Spinal cord (tissue), 10 donors: Measurements from ENCODE around the gene PPIA. TPM values are rescaled to one million over a fixed set of nuclear protein-coding genes. Genes with fewer than 3 reads are reported as not detected.

Experiments used
- DNase-seq, 6 donors: peaks; one replicate each; pipeline versions ENCODE4 v3.0.0 to v3.0.0-alpha.2; 2013 to 2015; ENCODE audit warnings: low spot score in 6 of 6, low read depth in 4 of 6
- H3K27ac ChIP-seq: one replicate; pipeline ENCODE4 v1.5.1; 2013; ENCODE audit warnings: low read depth, low read length, control low read depth
- H3K27me3 ChIP-seq: one replicate; pipeline ENCODE4 v1.6.1; 2013; ENCODE audit warnings: low read length; ENCODE audit not compliant: control insufficient read depth, insufficient read depth
- H3K36me3 ChIP-seq: one replicate; pipeline ENCODE4 v1.6.1; 2013; ENCODE audit warnings: low read length; ENCODE audit not compliant: control insufficient read depth, insufficient read depth
- H3K4me1 ChIP-seq: one replicate; pipeline ENCODE4 v1.6.1; 2013; ENCODE audit warnings: low read length; ENCODE audit not compliant: control insufficient read depth, insufficient read depth
- H3K4me3 ChIP-seq: one replicate; pipeline ENCODE4 v1.5.1; 2013; ENCODE audit warnings: low read depth, low read length, control low read depth
- H3K9me3 ChIP-seq: one replicate; pipeline ENCODE4 v1.6.1; 2013; ENCODE audit warnings: low read length; ENCODE audit not compliant: control insufficient read depth, insufficient read depth
- WGBS: methylation state at CpG from one replicate; pipeline ENCODE4 v1.1.5; 2013; ENCODE audit warnings: missing lambda C conversion rate; ENCODE audit not compliant: insufficient coverage; 5-methylcytosine and 5-hydroxymethylcytosine counted together
- polyA plus RNA-seq, 2 donors: library from polyadenylated mRNA; unstranded; fragments of 120-200 nt; gene quantifications; one replicate each; pipeline ENCODE4 v1.2.1, GENCODE V29; 2013; ENCODE audit not compliant: insufficient read length in 2 of 2
- total RNA-seq, 2 donors: library from RNA; depleted of rRNA in 1 of 2; stranded (reverse); fragments of 120-200 nt in 1 of 2; fragments of >200 nt in 1 of 2; gene quantifications; one replicate each; pipeline versions ENCODE4 v1.2.3 to v1.2.4, GENCODE V29; 2013 to 2014
- donor health status: healthy.

Gene PPIA
- total and polyA plus RNA-seq, 4 donors = 1,246 to 1,903 (median 1,398) TPM

DNA sequence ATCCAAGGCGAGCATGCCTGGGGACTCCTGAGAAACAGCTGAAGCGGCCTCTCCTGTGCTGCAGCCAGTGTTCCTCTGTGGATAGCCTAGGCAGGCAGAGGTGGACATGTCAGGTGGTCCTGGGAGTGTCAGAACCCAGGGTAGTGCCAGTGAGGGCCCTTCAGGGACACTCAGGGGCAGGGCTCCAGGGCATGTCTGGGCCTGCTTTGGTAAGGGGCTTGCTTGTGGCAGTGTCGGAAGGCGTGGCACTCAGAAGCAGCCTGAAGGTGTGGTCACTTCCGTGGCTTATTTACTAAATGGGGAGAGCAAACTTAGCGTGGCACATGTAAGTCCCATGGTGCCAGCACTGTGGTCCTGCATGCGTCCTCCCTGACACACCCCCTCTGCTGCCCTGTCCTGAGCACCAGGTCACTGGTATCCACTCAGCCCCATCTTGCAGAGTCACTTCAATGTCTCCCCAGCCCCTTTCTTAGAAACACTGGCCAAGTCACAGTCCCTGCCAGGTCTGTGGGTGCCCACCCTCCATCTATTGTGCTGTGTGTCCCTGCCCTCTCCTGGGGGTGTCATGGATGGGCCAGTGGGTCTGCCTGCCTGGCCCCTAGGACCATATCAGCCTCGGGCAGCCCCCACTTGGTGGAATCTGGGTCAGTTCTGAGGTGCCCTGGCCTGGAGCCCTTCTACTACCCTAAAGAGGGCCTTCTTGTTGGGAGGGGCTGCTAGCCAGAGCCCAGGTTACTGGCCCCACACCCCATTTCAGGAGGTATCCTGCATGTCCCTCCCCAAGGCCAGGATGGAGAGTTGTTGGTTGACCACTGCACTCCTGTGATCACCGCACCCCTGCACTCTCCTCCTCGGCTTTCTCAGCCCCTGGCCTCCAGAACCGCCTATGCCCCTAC is 41.4 kb upstream of the PPIA start:
- H3K36me3 ChIP-seq = peaks cover 59% of the 10 kb centered on the region
- H3K27ac ChIP-seq = no peak overlapping the region

DNA sequence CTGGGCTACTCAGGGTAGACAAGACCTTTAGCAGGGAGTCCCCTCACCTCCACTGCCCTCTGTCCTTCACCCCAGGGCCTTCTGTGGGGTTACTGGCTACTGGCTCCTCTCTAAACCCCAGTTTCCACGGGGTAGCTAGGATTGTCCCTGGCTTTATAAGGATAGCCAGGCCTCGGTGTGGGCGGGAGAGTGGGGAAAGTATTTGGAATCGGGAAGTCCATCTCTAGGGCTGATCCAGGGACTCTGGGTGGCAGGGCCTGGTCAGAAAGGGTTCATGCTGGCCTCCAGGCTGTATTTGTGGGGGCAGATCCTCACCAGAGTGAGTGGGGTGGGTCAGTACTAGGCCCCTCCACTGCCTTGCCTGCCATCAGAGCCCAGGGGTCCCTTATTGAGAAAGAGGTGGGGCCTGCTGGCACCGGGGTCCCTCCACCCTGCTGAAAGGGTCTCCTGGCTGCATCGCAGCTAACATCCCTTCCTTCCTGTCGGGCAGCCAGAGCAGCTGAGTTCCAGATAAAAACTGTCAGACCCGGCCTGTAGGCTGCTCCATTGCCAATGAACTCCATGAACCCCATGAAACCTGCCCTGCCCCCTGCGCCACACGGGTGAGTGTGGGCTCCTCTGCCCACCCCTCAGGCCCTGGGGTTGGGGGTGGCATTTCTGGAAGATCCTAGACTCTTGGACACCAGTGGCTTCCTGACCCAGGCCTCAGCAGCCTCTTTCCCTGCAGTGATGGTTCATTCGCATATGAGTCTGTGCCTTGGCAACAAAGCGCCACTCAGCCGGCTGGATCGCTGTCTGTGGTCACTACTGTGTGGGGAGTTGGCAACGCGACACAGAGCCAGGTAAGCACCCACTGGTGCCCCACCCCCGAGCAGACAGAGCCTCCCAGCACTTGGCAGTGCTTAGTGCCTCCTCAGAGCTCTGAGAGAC is 40.5 kb upstream of the PPIA start:
- Histone ChIP-seq H3K4me3 (no peak overlapping the region), H3K9me3 (no peaks in the 10 kb centered on the region), H3K36me3 (peaks cover 61% of the 10 kb centered on the region), H3K27me3 (no peaks in the 10 kb centered on the region), H3K27ac (no peak overlapping the region), H3K4me1 (peaks cover 38% of the 10 kb centered on the region)
- 83% methylated on average over 15 of the region's 17 CpGs for WGBS
- DNase-seq = no peak

More for the DNA sequence above, 41.4 kb upstream of the PPIA start:
- no peaks in the 10 kb centered on the region for H3K9me3 ChIP-seq
- WGBS = 95% methylated on average over 11 of the region's 11 CpGs
- no peak overlapping the region for H3K4me3 ChIP-seq
- H3K27me3 ChIP-seq = no peaks in the 10 kb centered on the region
- no peak for DNase-seq
- H3K4me1 ChIP-seq = peaks cover 46% of the 10 kb centered on the region

DNA sequence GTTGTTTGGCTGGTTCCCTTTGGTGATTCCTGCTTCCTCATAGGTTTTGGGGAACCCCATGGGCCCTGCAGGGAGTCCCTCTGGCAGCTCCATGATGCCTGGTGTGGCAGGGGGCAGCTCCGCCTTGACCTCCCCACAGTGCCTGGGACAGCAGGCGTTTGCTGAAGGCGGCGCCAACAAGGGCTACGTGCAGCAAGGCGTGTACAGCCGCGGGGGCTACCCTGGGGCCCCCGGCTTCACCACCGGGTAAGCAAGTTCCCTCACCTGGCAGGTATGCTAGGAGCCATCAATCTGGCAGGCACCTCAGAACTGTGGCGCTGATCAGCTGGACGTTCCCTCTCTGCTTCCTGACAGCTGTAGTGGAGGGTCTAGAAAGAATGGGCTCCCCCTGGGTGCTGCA is 39.6 kb upstream of the PPIA start:
- 91% methylated on average over 12 of the region's 12 CpGs for WGBS
- peaks cover 33% of the 10 kb centered on the region for H3K4me1 ChIP-seq
- peaks cover 64% of the 10 kb centered on the region for H3K36me3 ChIP-seq
- no peak overlapping the region for H3K4me3 ChIP-seq
- H3K9me3 ChIP-seq = no peaks in the 10 kb centered on the region
- no peak for DNase-seq
- no peak overlapping the region for H3K27ac ChIP-seq
- H3K27me3 ChIP-seq = no peaks in the 10 kb centered on the region

DNA sequence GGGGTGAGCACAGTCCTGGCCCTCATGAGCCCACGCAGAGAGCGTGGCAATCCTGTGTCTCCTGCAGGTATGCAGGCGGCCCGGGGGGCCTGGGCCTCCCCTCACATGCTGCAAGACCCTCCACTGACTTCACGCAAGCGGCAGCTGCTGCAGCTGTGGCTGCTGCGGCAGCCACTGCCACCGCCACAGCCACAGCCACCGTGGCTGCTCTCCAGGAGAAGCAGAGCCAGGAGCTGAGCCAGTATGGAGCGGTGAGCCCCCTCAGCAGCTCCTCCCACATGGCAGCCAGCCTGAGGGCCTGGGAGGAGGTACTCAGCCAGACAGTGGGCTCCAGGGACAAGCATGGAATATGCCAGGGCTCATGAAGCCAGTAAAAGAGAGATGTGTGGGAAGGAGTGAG is 39.2 kb upstream of the PPIA start:
- Histone ChIP-seq H3K4me3 (no peak overlapping the region), H3K36me3 (peaks cover 64% of the 10 kb centered on the region), H3K4me1 (peaks cover 33% of the 10 kb centered on the region), H3K27me3 (no peaks in the 10 kb centered on the region), H3K27ac (no peak overlapping the region), H3K9me3 (no peaks in the 10 kb centered on the region)
- DNase-seq = peak in 4 of 6 donors; percentile 59 to 86 (median 66)
- WGBS = 42% methylated on average over 10 of the region's 10 CpGs

DNA sequence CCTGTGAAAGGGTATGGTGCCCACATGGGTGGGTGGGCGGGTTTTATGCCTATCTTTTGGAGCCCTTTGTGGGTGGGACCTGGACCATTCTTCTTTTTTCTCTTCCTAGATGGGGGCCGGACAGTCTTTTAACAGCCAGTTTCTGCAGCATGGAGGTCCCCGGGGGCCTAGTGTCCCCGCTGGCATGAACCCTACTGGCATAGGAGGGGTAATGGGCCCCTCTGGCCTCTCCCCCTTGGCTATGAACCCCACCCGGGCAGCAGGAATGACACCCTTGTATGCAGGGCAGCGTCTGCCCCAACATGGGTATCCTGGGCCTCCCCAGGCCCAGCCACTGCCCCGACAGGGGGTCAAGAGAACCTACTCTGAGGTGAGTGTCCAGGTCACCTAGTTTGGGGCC is 38.7 kb upstream of the PPIA start:
- WGBS = 100% methylated on average over 2 of the region's 7 CpGs
- no peak overlapping the region for H3K4me3 ChIP-seq
- no peak for DNase-seq
- peaks cover 33% of the 10 kb centered on the region for H3K4me1 ChIP-seq
- no peaks in the 10 kb centered on the region for H3K9me3 ChIP-seq
- peaks cover 68% of the 10 kb centered on the region for H3K36me3 ChIP-seq
- H3K27me3 ChIP-seq = no peaks in the 10 kb centered on the region
- H3K27ac ChIP-seq = no peak overlapping the region

DNA sequence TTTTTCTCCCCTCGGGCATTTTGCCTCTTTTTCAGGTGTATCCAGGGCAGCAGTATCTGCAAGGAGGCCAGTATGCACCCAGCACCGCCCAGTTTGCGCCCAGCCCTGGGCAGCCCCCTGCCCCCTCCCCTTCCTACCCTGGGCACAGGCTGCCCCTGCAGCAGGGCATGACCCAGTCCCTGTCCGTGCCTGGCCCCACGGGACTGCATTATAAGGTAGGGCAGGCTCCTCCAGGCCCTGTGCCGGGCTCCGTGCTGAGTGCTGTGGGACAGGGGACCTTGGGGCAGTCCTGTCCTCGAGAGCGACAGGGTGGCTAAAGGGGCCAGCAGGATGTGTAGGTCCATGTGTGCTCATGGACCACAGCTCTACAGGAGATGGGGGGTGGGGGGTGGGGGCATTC is 37.2 kb upstream of the PPIA start:
- 95% methylated on average over 7 of the region's 9 CpGs for WGBS
- H3K27me3 ChIP-seq = no peaks in the 10 kb centered on the region
- DNase-seq = no peak
- no peaks in the 10 kb centered on the region for H3K9me3 ChIP-seq
- peaks cover 29% of the 10 kb centered on the region for H3K4me1 ChIP-seq
- no peak overlapping the region for H3K4me3 ChIP-seq
- no peak overlapping the region for H3K27ac ChIP-seq
- H3K36me3 ChIP-seq = peaks cover 80% of the 10 kb centered on the region

DNA sequence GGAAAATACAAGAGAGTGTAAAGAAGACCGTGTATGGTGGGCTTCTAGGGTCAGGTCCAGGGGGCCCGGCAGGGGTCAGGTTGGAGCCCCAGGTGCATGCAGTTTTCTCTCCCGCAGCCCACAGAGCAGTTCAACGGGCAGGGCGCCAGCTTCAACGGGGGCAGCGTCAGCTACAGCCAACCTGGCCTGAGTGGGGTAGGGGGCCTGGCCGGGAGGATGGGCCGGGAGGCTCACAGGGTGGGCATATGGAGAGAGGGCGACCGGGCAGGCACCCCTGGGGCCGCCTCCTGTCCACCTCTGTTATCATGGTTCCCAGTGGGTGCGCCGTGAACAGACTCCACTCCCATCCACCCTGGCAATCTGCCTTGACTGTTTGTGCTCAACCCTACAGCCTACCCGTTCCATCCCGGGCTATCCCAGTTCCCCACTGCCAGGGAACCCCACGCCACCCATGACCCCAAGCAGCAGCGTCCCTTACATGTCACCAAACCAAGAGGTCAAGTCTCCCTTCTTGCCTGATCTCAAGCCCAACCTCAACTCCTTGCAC is 36.4 kb upstream of the PPIA start:
- H3K27ac ChIP-seq = no peak overlapping the region
- no peaks in the 10 kb centered on the region for H3K27me3 ChIP-seq
- H3K4me3 ChIP-seq = no peak overlapping the region
- 94% methylated on average over 15 of the region's 18 CpGs for WGBS
- no peak for DNase-seq
- H3K9me3 ChIP-seq = no peaks in the 10 kb centered on the region
- peaks cover 88% of the 10 kb centered on the region for H3K36me3 ChIP-seq
- H3K4me1 ChIP-seq = peaks cover 26% of the 10 kb centered on the region

DNA sequence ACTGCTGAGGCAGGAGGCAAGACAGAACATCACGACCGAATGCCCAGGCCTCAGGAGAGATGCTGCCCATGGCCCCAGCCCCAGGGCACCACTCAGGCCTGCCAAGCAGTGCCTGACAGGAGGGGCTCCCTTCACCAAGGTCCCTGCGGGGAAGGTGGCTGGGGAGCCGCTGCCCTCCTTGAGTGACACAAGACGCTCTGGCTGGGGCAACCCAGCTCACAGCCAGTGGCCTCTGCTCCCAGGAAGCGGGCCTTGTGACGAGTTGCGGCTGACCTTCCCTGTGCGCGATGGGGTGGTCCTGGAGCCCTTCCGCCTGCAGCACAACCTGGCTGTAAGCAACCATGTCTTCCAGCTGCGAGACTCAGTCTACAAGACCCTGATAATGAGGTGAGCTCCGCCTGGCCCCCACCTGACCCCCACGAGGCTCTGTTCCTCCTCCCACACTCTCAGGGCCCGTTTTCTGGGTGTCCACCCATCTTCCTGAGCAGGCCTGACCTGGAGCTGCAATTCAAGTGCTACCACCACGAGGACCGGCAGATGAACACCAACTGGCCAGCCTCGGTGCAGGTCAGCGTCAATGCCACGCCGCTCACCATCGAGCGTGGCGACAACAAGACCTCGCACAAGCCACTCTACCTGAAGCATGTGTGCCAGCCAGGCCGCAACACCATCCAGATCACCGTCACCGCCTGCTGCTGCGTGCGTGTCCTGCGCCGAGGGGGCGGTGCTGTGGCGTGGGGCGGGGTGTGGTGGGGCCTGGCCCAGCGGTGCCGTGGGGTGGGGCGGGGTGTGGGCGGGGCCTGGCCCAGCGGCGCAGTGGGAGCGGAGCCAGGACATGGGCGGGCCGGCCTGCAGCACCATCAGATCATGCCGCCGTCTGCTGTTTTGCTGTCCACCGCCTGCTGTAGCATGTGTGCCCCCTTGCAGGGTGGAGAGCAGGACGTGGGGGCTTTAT is 35.0 kb upstream of the PPIA start:
- DNase-seq = no peak
- 83% methylated on average over 42 of the region's 48 CpGs for WGBS

DNA sequence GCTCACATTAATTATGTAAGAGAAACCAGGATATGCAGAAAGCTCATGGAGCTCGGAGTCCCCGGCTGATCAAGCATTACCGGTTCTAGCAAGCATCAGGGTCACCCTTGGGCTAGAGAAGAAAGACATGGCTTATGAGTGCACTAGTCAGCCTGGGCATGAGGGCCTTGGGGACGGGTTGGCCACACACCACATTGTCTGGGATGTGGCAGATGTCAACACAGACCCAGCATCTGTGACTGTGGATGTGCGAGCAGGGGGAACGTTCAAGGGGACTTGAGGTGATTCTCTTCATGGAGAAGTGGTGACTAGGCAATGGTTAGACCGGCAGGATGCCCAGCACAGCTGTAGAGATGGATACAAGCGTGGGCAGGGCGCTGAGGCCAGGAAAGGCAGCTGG is 34.2 kb upstream of the PPIA start:
- WGBS = 87% methylated on average over 8 of the region's 9 CpGs
- no peak for DNase-seq
- Histone ChIP-seq H3K4me3 (no peak overlapping the region), H3K27ac (no peak overlapping the region), H3K4me1 (peaks cover 13% of the 10 kb centered on the region), H3K36me3 (peaks cover 93% of the 10 kb centered on the region), H3K27me3 (no peaks in the 10 kb centered on the region), H3K9me3 (no peaks in the 10 kb centered on the region)

More for the DNA sequence above, 35.0 kb upstream of the PPIA start:
- no peaks in the 10 kb centered on the region for H3K27me3 ChIP-seq
- H3K27ac ChIP-seq = no peak overlapping the region
- H3K9me3 ChIP-seq = no peaks in the 10 kb centered on the region
- no peak overlapping the region for H3K4me3 ChIP-seq
- peaks cover 14% of the 10 kb centered on the region for H3K4me1 ChIP-seq
- H3K36me3 ChIP-seq = peaks cover 93% of the 10 kb centered on the region
